GM23338 (cell line): ENCODE results near the gene NXPH4. TPM values are rescaled to one million over a fixed set of nuclear protein-coding genes. Genes with fewer than 3 reads are reported as not detected.

Source experiments
- ATAC-seq: fragments of 200-7000 bp; cut with Tn5 transposase; 3 replicates; pipeline ENCODE4 v1.9.1; 2020
- DNase-seq: peaks from one replicate; pipeline ENCODE4 v3.0.0-alpha.2; 2015; ENCODE audit warnings: low spot score
- H2AFZ ChIP-seq: fragments of 200-600 bp; sonication (generic); 2 replicates; pipeline ENCODE4 v1.8.0; 2016; ENCODE audit warnings: antibody characterized with exemption, mild to moderate bottlenecking, moderate library complexity
- H3F3A ChIP-seq: fragments of 200-600 bp; sonication (generic); replicated peaks from 2 replicates; pipeline ENCODE4 v1.8.0; 2017; ENCODE audit warnings: antibody characterized with exemption, mixed run types, low read depth
- H3K27ac ChIP-seq: fragments of 200-600 bp; sonication (generic); 2 replicates; pipeline ENCODE4 v1.6.1; 2016; ENCODE audit warnings: low read depth
- H3K27me3 ChIP-seq: fragments of 200-600 bp; sonication (generic); 2 replicates; pipeline ENCODE4 v1.8.0; 2016; ENCODE audit warnings: mild to moderate bottlenecking, mixed run types, moderate library complexity; ENCODE audit not compliant: insufficient read depth
- H3K36me3 ChIP-seq: fragments of 200-600 bp; sonication (generic); 2 replicates; pipeline ENCODE4 v1.8.0; 2016; ENCODE audit warnings: mild to moderate bottlenecking; ENCODE audit not compliant: insufficient read depth
- H3K4me1 ChIP-seq: fragments of 200-600 bp; sonication (generic); 2 replicates; pipeline ENCODE4 v1.8.0; 2016; ENCODE audit warnings: mild to moderate bottlenecking, moderate library complexity; ENCODE audit not compliant: insufficient read depth
- H3K4me2 ChIP-seq: fragments of 200-600 bp; sonication (generic); 2 replicates; pipeline ENCODE4 v1.7.1; 2017; ENCODE audit warnings: mixed run types
- H3K4me3 ChIP-seq: fragments of 200-600 bp; sonication (generic); 2 replicates; pipeline ENCODE4 v1.6.1; 2016; ENCODE audit warnings: mixed run types
- H3K79me2 ChIP-seq: fragments of 200-600 bp; sonication (generic); replicated peaks from 2 replicates; pipeline ENCODE4 v1.8.0; 2017; ENCODE audit warnings: mild to moderate bottlenecking; ENCODE audit not compliant: insufficient read depth
- H3K9me2 ChIP-seq: fragments of 200-600 bp; sonication (generic); 2 replicates; pipeline ENCODE4 v1.8.0; 2017; ENCODE audit not compliant: insufficient read depth
- H4K20me1 ChIP-seq: fragments of 200-600 bp; sonication (generic); replicated peaks from 2 replicates; pipeline ENCODE4 v1.8.0; 2017; ENCODE audit warnings: mild to moderate bottlenecking; ENCODE audit not compliant: insufficient read depth
- H3K27ac Mint-ChIP-seq: 2 replicates; pipeline ENCODE4 v1.8.0; 2020; ENCODE audit warnings: inconsistent platforms, mild to moderate bottlenecking, moderate library complexity, mixed read lengths
- H3K27me3 Mint-ChIP-seq: 3 replicates; pipeline ENCODE4 v1.8.0; 2022; ENCODE audit warnings: low read depth, mild to moderate bottlenecking, moderate library complexity, mixed read lengths, inconsistent platforms; ENCODE audit not compliant: insufficient read depth, poor library complexity
- H3K36me3 Mint-ChIP-seq: 3 replicates; pipeline ENCODE4 v1.8.0; 2021; ENCODE audit warnings: low read depth, mild to moderate bottlenecking, inconsistent platforms, moderate library complexity, mixed read lengths
- H3K4me1 Mint-ChIP-seq: 3 replicates; pipeline ENCODE4 v1.8.0; 2020; ENCODE audit warnings: mild to moderate bottlenecking, inconsistent platforms, mixed read lengths
- H3K4me3 Mint-ChIP-seq: 3 replicates; pipeline ENCODE4 v1.8.0; 2021; ENCODE audit warnings: moderate library complexity, mild to moderate bottlenecking, inconsistent platforms, mixed read lengths
- H3K9me3 Mint-ChIP-seq: 3 replicates; pipeline ENCODE4 v1.8.0; 2020; ENCODE audit warnings: moderate library complexity, mild to moderate bottlenecking, inconsistent platforms, mixed read lengths
- CREB1 ChIP-seq: fragments of 250-450 bp; sonication (Bioruptor Pico); IDR thresholded peaks from 2 replicates; pipeline ENCODE4 v1.5.0; 2020; ENCODE audit warnings: low read depth, mild to moderate bottlenecking, moderate library complexity
- CTCF ChIP-seq, 2 experiments: fragments of 200-600 bp in 1 of 2; sonication (generic) in 1 of 2; conservative IDR thresholded peaks; 2 replicates each; pipeline versions ENCODE4 v1.5.1 to v1.6.1; 2016 to 2017; ENCODE audit warnings: antibody characterized with exemption in 2 of 2, low read depth in 2 of 2, mild to moderate bottlenecking in 2 of 2, moderate library complexity in 1 of 2
- EZH2 ChIP-seq: fragments of 200-600 bp; sonication (generic); IDR thresholded peaks from one replicate; pipeline ENCODE4 v1.8.0; 2017; ENCODE audit warnings: antibody characterized with exemption, mild to moderate bottlenecking, low read depth; ENCODE audit not compliant: unreplicated experiment
- NANOG ChIP-seq: IDR thresholded peaks from 2 replicates; pipeline ENCODE4 v1.6.1; 2016; ENCODE audit warnings: antibody characterized with exemption, borderline replicate concordance
- ZNF462 ChIP-seq: fragments of 250-450 bp; sonication (Bioruptor Pico); IDR thresholded peaks from 2 replicates; pipeline ENCODE4 v1.5.0; 2020; ENCODE audit warnings: mild to moderate bottlenecking, moderate library complexity
- polyA plus RNA-seq: library from polyadenylated mRNA; unstranded; fragments of >200 nt; fragmentation: Nextera tagmentation; extraction: Ambion mirVana; gene quantifications from 2 replicates; pipeline ENCODE4 v1.2.1, GENCODE V29; 2016
- total RNA-seq: library from RNA; depleted of rRNA; stranded (reverse); fragments of >200 nt; shearing (Covaris generic); gene quantifications from 2 replicates; pipeline ENCODE4 v1.2.3, GENCODE V29; 2014

Gene NXPH4
- total and polyA plus RNA-seq, 2 experiments from 2014 or later = 0.89 to 1.5 TPM

GRCh38 chr12:57192920-57193319, 23.7 kb upstream of the NXPH4 start (continued):
- TF ChIP-seq CTCF (conservative IDR thresholded peaks at IDR 0.05; ENCODE audit: low read depth in 2 of 2) (no peak), NANOG (no peak), EZH2 (no peak), ZNF462 (CRISPR knock-in tag) (no peak)

GRCh38 chr12:57193706-57194245, 22.8 kb upstream of the NXPH4 start:
- ATAC-seq (no peak), DNase-seq (no peak)
- H3K9me3 Mint-ChIP-seq = no peaks in the 10 kb centered on the region; the same call in 2 of the 3 replicates
- no peaks in the 10 kb centered on the region for H3K9me2 ChIP-seq
- no peak overlapping the region for H3K4me3 ChIP-seq
- peaks cover 12% of the 10 kb centered on the region; the same call in 1 of the 2 replicates for H3F3A ChIP-seq
- TF ChIP-seq CREB1 (CRISPR knock-in tag) = no peak
- H3K4me3 Mint-ChIP-seq = no peak overlapping the region
- H3K27me3 ChIP-seq = no peaks in the 10 kb centered on the region
- H3K27me3 Mint-ChIP-seq = peaks cover 11% of the 10 kb centered on the region
- H2AFZ ChIP-seq = no peak overlapping the region
- no peak overlapping the region for H3K27ac ChIP-seq
- no peaks in the 10 kb centered on the region; the same call in 1 of the 2 replicates for H4K20me1 ChIP-seq
- no peaks in the 10 kb centered on the region for H3K79me2 ChIP-seq
- no peak overlapping the region for H3K27ac Mint-ChIP-seq
- no peaks in the 10 kb centered on the region for H3K4me1 ChIP-seq
- peaks cover 28% of the 10 kb centered on the region; the same call in 1 of the 2 replicates for H3K36me3 ChIP-seq
- H3K4me2 ChIP-seq = no peak overlapping the region
- no peaks in the 10 kb centered on the region for H3K4me1 Mint-ChIP-seq
- H3K36me3 Mint-ChIP-seq = peaks cover 97% of the 10 kb centered on the region
